Neural cell (in vitro differentiated cells): ENCODE measurements around the gene GADL1. TPM values are rescaled to one million over a fixed set of nuclear protein-coding genes. Genes with fewer than 3 reads are reported as not detected.

Source experiments
- H2AFZ ChIP-seq: fragments of 200-600, 300-800 bp; sonication (generic), shearing (Covaris generic); 2 replicates; pipeline ENCODE4 v1.6.0; 2014; ENCODE audit warnings: low read depth, mild to moderate bottlenecking, antibody characterized with exemption, low read length, moderate library complexity
- H3F3A ChIP-seq: fragments of 200-600 bp; shearing (Covaris generic); 2 replicates; pipeline ENCODE4 v1.6.1; 2016; ENCODE audit warnings: mild to moderate bottlenecking, moderate library complexity, mixed read lengths, antibody characterized with exemption, low read length; ENCODE audit not compliant: insufficient read depth, poor library complexity, severe bottlenecking
- H3K27ac ChIP-seq: fragments of 200-600, 300-800 bp; sonication (generic), shearing (Covaris generic); 2 replicates; pipeline ENCODE4 v1.5.1; 2014; ENCODE audit warnings: mild to moderate bottlenecking, low read length, moderate library complexity
- H3K27me3 ChIP-seq: fragments of 300-800, 200-600 bp; sonication (generic), shearing (Covaris generic); 2 replicates; pipeline ENCODE4 v1.6.0; 2014; ENCODE audit warnings: mild to moderate bottlenecking, low read depth, low read length, moderate library complexity; ENCODE audit not compliant: insufficient read depth
- H3K36me3 ChIP-seq: fragments of 300-800, 200-600 bp; sonication (generic), shearing (Covaris generic); 2 replicates; pipeline ENCODE4 v1.5.1; 2014; ENCODE audit warnings: mild to moderate bottlenecking, antibody characterized with exemption, low read length, moderate library complexity; ENCODE audit not compliant: insufficient read depth
- H3K4me2 ChIP-seq: fragments of 300-800, 200-600 bp; sonication (generic), shearing (Covaris generic); 2 replicates; pipeline ENCODE4 v1.6.0; 2014; ENCODE audit warnings: mild to moderate bottlenecking, low read length
- H3K4me3 ChIP-seq: fragments of 300-800, 200-600 bp; sonication (generic), shearing (Covaris generic); 2 replicates; pipeline ENCODE4 v1.5.1; 2014; ENCODE audit warnings: mild to moderate bottlenecking, low read length, moderate library complexity
- H3K79me2 ChIP-seq: fragments of 200-600 bp; shearing (Covaris generic); replicated peaks from 2 replicates; pipeline ENCODE4 v1.6.0; 2014; ENCODE audit warnings: mild to moderate bottlenecking, low read length, moderate library complexity; ENCODE audit not compliant: insufficient read depth
- H3K9ac ChIP-seq: fragments of 300-800, 200-600 bp; sonication (generic), shearing (Covaris generic); 2 replicates; pipeline ENCODE4 v1.6.1; 2016; ENCODE audit warnings: mild to moderate bottlenecking, low read length, mixed read lengths
- H3K9me2 ChIP-seq: fragments of 200-600 bp; shearing (Covaris generic); 2 replicates; pipeline ENCODE4 v1.6.1; 2016; ENCODE audit warnings: mild to moderate bottlenecking, low read length, mixed read lengths; ENCODE audit not compliant: insufficient read depth
- H3K9me3 ChIP-seq: fragments of 200-600, 300-800 bp; sonication (generic), shearing (Covaris generic); 2 replicates; pipeline ENCODE4 v1.6.1; 2016; ENCODE audit warnings: mild to moderate bottlenecking, mixed run types, low read length, moderate library complexity, mixed read lengths
- H4K20me1 ChIP-seq: fragments of 200-600 bp; shearing (Covaris generic); 2 replicates; pipeline ENCODE4 v1.6.1; 2016; ENCODE audit warnings: mild to moderate bottlenecking, mixed run types; ENCODE audit not compliant: insufficient read depth
- CTCF ChIP-seq: fragments of 450-650 bp; IDR thresholded peaks from 2 replicates; pipeline ENCODE4 v1.5.1; 2014; ENCODE audit warnings: antibody characterized with exemption, mild to moderate bottlenecking, moderate library complexity; ENCODE audit not compliant: poor library complexity, severe bottlenecking
- EP300 ChIP-seq: fragments of 450-650 bp; conservative IDR thresholded peaks from 2 replicates; pipeline ENCODE4 v1.6.1; 2014; ENCODE audit warnings: antibody characterized with exemption, mild to moderate bottlenecking, moderate library complexity; ENCODE audit not compliant: poor library complexity, severe bottlenecking
- EZH2 ChIP-seq: fragments of 200-600, 300-800 bp; shearing (Covaris generic), sonication (generic); IDR thresholded peaks from 2 replicates; pipeline ENCODE4 v1.6.1; 2014; ENCODE audit warnings: antibody characterized with exemption, low read length, borderline replicate concordance, mild to moderate bottlenecking; ENCODE audit not compliant: insufficient read depth, poor library complexity, severe bottlenecking
- MXI1 ChIP-seq: fragments of 450-650 bp; conservative IDR thresholded peaks from 2 replicates; pipeline ENCODE4 v1.6.1; 2014; ENCODE audit warnings: antibody characterized with exemption, mild to moderate bottlenecking; ENCODE audit not compliant: poor library complexity, severe bottlenecking
- POLR2AphosphoS5 ChIP-seq: IDR thresholded peaks from 2 replicates; pipeline ENCODE4 v1.6.1; 2012
- RAD21 ChIP-seq: fragments of 450-650 bp; conservative IDR thresholded peaks from 2 replicates; pipeline ENCODE4 v1.6.1; 2014; ENCODE audit warnings: antibody characterized with exemption, mild to moderate bottlenecking, moderate library complexity
- SMC3 ChIP-seq: fragments of 450-650 bp; conservative IDR thresholded peaks from 2 replicates; pipeline ENCODE4 v1.6.1; 2014; ENCODE audit warnings: antibody characterized with exemption, mild to moderate bottlenecking, moderate library complexity; ENCODE audit not compliant: poor library complexity
- TAF1 ChIP-seq: IDR thresholded peaks from 2 replicates; pipeline ENCODE4 v1.6.1; 2012; ENCODE audit warnings: low read depth
- polyA plus RNA-seq: library from polyadenylated mRNA; depleted of rRNA; stranded (reverse); fragments of >200 nt; gene quantifications from 2 replicates; pipeline ENCODE4 v1.2.3, GENCODE V29; 2014
- TF ChIP-seq, protein P1 (sequence below): IDR thresholded peaks from 2 replicates; pipeline ENCODE4 v1.6.1; 2012; ENCODE audit warnings: borderline replicate concordance

GADL1 gene
- polyA plus RNA-seq, 1 donor from 2014 or later: not detected

GRCh38 chr3:30895329-30895728 is 868 bp upstream of the GADL1 start:
- no peaks in the 10 kb centered on the region for H3K9me3 ChIP-seq
- peaks cover 19% of the 10 kb centered on the region for H3K27me3 ChIP-seq
- TF ChIP-seq EZH2 (no peak), POLR2AphosphoS5 (peak; percentile 57), MXI1 (no peak), EP300 (peak; percentile 54), TAF1 (no peak), RAD21 (no peak)
- TF ChIP-seq, protein P1, sequence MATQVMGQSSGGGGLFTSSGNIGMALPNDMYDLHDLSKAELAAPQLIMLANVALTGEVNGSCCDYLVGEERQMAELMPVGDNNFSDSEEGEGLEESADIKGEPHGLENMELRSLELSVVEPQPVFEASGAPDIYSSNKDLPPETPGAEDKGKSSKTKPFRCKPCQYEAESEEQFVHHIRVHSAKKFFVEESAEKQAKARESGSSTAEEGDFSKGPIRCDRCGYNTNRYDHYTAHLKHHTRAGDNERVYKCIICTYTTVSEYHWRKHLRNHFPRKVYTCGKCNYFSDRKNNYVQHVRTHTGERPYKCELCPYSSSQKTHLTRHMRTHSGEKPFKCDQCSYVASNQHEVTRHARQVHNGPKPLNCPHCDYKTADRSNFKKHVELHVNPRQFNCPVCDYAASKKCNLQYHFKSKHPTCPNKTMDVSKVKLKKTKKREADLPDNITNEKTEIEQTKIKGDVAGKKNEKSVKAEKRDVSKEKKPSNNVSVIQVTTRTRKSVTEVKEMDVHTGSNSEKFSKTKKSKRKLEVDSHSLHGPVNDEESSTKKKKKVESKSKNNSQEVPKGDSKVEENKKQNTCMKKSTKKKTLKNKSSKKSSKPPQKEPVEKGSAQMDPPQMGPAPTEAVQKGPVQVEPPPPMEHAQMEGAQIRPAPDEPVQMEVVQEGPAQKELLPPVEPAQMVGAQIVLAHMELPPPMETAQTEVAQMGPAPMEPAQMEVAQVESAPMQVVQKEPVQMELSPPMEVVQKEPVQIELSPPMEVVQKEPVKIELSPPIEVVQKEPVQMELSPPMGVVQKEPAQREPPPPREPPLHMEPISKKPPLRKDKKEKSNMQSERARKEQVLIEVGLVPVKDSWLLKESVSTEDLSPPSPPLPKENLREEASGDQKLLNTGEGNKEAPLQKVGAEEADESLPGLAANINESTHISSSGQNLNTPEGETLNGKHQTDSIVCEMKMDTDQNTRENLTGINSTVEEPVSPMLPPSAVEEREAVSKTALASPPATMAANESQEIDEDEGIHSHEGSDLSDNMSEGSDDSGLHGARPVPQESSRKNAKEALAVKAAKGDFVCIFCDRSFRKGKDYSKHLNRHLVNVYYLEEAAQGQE: no peak
- no peaks in the 10 kb centered on the region for H3K79me2 ChIP-seq
- peak overlapping the region; percentile 6 for H3K4me2 ChIP-seq
- H3K4me3 ChIP-seq: peak overlapping the region; percentile 65
- H4K20me1 ChIP-seq: no peaks in the 10 kb centered on the region
- no peaks in the 10 kb centered on the region for H3F3A ChIP-seq
- no peak overlapping the region for H3K27ac ChIP-seq
- H2AFZ ChIP-seq: no peak overlapping the region
- no peaks in the 10 kb centered on the region for H3K36me3 ChIP-seq
- H3K9ac ChIP-seq: no peak overlapping the region
- H3K9me2 ChIP-seq: no peaks in the 10 kb centered on the region

DNA sequence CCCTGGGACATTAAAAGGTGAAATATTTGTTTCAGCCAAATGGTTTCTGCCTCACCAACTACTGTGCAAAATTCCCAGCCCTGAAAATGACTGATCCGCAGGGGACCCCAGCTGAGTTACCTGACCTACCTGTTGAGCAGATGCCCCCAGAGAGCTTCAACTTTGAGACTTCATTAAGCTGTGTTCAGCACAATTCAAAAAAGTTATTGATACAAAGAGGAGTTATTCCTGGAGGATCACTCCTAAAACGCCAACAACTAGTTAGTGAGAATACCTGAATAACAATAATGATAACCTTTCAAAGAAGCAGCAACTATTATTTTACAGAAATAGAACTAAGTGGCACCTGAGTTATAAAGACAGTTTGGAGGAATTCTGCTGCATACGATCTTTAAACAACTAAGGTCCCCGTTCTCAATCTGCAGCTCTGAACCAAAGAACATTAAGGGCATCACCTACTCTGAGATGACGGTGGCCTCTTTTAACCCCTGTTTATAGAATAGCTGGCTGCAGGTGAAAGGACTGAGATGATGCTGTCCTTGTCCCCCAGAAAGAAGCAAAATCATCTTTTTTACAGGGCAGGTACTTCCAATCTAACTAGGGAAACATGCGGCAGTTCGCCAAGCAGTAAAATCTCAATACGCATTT is 659 bp downstream of the GADL1 start:
- Histone ChIP-seq H3K4me2 (no peak overlapping the region), H3K36me3 (no peaks in the 10 kb centered on the region), H3K27ac (no peak overlapping the region), H3F3A (no peaks in the 10 kb centered on the region), H3K4me3 (peak overlapping the region; percentile 65), H3K27me3 (peaks cover 19% of the 10 kb centered on the region), H4K20me1 (no peaks in the 10 kb centered on the region), H3K9me3 (no peaks in the 10 kb centered on the region), H3K9me2 (no peaks in the 10 kb centered on the region), H3K79me2 (no peaks in the 10 kb centered on the region), H3K9ac (no peak overlapping the region), H2AFZ (no peak overlapping the region)
- TF ChIP-seq RAD21: no peak
- TF ChIP-seq, protein P1: no peak
- TF ChIP-seq SMC3: no peak
- TF ChIP-seq CTCF: no peak
- no peak for TF ChIP-seq EP300
- TF ChIP-seq POLR2AphosphoS5: no peak
- no peak for TF ChIP-seq MXI1
- TF ChIP-seq EZH2: no peak
- TF ChIP-seq TAF1: no peak
